GM12874 (cell line): ENCODE results near the gene EIF4ENIF1.

ENCODE experiments used
- TF ChIP-seq, protein P1 (sequence below): IDR thresholded peaks from 2 replicates; pipeline ENCODE4 v1.5.1; 2011; ENCODE audit warnings: low read depth, mild to moderate bottlenecking, control low read depth, low read length, moderate library complexity; ENCODE audit not compliant: insufficient read depth

The EIF4ENIF1 gene

GRCh38 chr22:31520051-31520450 is 30.4 kb upstream of the EIF4ENIF1 start:
- TF ChIP-seq, protein P1, sequence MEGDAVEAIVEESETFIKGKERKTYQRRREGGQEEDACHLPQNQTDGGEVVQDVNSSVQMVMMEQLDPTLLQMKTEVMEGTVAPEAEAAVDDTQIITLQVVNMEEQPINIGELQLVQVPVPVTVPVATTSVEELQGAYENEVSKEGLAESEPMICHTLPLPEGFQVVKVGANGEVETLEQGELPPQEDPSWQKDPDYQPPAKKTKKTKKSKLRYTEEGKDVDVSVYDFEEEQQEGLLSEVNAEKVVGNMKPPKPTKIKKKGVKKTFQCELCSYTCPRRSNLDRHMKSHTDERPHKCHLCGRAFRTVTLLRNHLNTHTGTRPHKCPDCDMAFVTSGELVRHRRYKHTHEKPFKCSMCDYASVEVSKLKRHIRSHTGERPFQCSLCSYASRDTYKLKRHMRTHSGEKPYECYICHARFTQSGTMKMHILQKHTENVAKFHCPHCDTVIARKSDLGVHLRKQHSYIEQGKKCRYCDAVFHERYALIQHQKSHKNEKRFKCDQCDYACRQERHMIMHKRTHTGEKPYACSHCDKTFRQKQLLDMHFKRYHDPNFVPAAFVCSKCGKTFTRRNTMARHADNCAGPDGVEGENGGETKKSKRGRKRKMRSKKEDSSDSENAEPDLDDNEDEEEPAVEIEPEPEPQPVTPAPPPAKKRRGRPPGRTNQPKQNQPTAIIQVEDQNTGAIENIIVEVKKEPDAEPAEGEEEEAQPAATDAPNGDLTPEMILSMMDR, result no peak

GRCh38 chr22:31509061-31509762 is 19.6 kb upstream of the EIF4ENIF1 start:
- TF ChIP-seq, protein P1, result no peak

GRCh38 chr22:31508536-31508935 is 18.9 kb upstream of the EIF4ENIF1 start:
- TF ChIP-seq, protein P1, result no peak

DNA sequence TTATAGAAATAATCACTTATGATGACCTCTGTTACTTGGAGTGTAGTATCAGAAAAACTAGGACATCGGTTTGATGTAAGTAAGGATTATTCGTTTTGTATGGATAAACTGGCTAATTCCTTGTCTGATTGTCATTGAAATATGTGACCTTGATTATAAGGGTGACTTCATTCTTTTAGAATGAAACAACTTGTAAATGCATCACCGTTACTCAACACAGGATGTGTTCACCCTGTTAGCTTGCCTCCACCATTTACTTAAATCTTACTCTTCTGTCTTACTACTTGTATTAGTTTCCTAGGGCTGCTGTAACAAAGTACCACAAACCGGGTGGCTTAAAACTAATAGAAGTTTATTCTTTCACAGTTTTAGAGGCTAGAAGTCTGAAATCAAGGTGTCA is 14.6 kb upstream of the EIF4ENIF1 start:
- TF ChIP-seq, protein P1, result no peak

DNA sequence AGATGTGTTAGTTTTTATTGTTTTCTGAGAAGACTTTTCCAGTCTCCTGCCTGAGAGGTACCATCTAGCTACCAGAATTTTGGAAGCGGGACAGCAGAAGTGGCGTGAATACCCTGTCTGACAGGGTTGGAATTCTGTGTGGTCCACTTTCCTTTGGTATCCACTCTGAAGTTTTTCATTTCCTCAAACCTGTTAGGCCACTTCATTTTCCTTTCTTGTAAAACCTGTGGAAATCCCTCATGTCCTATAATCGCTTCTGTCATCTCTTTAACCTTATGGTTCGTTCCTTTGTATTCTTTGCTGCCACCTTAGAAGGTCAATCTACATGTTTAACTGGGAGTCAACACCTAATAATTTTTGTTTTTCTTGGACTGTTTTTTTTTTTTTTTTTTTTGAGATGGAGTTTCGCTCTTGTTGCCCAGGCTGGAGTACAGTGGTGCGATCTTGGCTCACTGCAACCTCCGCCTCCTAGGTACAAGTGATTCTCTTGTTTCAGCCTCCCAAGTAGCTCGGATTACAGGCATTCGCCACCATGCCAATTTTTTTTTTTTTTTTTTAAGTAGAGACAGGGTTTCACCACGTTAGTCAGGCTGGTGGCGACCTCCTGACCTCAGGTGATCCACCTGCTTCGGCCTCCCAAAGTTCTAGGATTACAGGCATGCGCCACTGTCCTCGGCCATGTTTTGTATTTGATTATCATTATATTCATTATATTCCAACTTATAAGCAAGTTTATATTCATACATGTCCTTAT is 13.7 kb upstream of the EIF4ENIF1 start:
- TF ChIP-seq, protein P1, result no peak

GRCh38 chr22:31501738-31502137 is 12.1 kb upstream of the EIF4ENIF1 start:
- TF ChIP-seq, protein P1, result no peak

DNA sequence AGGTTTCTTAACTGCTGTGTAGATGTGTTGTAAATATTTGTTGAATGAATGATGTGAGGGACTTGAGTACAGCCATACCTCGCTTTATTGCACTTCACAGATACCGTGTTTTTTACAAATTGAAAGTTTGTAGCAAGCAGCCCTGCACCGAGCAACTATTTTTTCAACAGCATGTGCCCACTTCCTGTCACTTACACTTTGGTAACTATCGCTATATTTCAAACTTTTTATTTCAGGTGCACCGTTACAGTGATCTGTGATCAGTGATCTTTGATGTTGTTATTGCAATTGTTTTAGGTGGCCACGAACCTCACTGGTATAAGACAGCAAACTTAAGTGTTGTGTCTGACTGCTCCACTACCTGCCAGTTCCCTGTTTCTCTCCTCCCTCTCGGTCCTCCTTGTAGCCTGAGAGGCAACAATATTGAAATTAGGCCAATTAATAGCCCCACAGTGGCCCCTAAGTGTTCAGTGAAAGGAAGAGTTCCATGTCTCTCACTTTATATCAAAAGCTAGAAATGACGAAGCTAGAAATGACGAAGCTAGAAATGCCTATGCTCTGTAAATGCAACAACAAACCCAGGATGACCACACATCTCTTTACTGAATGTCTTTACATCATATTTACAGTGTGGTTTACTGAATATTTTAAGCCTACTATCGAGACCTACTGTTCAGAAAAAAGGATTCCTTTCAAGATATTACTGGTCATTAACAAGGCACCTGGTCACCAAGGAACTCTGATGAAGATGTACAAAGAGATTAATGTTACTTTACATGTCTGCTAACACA is 7.7 kb upstream of the EIF4ENIF1 start:
- TF ChIP-seq, protein P1, result no peak
